ENCODE data around the gene BACH1.

The BACH1 gene

DNA sequence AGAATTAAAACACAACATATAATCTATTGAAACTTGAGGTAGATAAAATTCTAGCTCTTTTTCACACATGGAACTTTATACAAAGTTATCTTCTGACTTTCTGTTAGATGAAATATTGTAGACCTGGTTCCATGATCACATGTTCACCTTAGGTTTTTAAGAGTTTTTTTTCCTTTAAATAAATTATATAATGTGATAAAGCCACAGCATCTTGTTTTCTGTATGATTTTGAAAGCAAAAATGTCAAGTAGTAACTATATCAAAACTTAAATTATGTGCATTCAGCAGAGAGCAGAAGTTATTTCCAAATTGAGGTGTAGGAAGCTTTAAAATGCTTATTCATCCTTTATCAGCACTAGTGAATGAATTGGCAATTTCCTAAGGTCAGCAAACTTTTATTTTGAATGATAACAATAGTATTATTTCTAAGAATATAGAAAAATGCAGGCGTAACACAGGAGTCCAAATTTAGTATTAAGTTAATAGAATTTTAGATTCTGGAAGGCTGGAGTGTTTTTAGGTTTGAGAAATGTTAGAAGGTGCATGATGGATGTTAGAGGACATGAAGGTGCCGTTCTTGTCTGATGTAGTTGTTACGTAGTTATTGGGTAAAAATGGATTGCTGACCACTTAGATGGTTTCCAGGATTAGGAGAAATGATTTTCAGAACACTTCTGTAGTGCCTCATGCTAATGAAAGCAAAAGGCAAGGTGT lies 17.5 kb downstream of the BACH1 start:
- peaks cover 2% of the 10 kb centered on the region for H3K9me3 Mint-ChIP-seq
- H3K27me3 Mint-ChIP-seq = no peaks in the 10 kb centered on the region
- no peak for ATAC-seq
- no peak overlapping the region for H3K4me3 Mint-ChIP-seq
- H3K36me3 Mint-ChIP-seq (ENCODE audit: low read depth) = peaks cover 32% of the 10 kb centered on the region
- H3K27ac Mint-ChIP-seq = no peak overlapping the region
- DNase-seq = no peak
- H3K4me1 Mint-ChIP-seq = peaks cover 66% of the 10 kb centered on the region

DNA sequence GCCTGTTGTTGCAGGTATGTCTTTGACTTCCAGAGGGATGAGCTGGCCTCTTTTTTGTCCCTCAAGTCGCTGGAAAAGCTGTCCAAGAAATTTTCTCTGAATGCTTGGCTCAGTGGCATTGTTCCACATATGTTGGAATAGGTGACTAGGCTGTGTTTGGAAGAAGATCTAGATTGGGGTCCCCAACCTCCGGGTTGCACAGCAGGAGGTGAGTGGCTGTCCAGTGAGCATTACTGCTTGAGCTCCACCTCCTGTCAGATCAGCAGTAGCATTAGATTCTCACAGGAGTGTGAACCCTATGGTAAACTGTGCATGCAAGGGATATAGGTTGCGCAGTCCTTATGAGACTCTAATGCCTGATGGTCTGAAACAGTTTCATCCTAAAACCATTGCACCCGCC lies 18.1 kb downstream of the BACH1 start:
- ATAC-seq (no peak), DNase-seq (no peak)
- Mint-ChIP-seq H3K4me1 (peaks cover 62% of the 10 kb centered on the region), H3K4me3 (no peak overlapping the region), H3K9me3 (peaks cover 4% of the 10 kb centered on the region), H3K36me3 (ENCODE audit: low read depth) (peaks cover 33% of the 10 kb centered on the region), H3K27me3 (no peaks in the 10 kb centered on the region), H3K27ac (no peak overlapping the region)

DNA sequence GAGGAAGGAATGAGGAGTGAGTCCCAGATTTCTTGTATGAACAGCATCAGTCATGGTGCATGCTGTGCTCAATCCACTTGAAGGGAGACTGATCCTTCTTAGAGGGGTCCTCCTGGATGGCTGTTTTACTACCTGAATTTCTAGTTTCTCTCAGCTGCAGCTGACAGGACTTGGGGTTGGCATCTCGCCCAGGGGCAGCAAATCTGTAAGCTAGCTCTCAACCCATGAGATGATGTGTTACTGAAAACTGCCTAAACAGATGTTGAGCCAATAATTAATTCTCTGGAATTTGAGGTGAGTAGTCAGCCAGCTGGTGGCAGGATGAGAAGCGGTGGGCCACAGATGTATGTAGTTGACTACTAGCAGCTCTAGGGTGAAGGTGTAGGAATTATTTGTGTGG lies 19.6 kb downstream of the BACH1 start:
- H3K4me1 Mint-ChIP-seq = peaks cover 49% of the 10 kb centered on the region
- DNase-seq (no peak), ATAC-seq (no peak)
- H3K27me3 Mint-ChIP-seq = no peaks in the 10 kb centered on the region
- no peak overlapping the region for H3K4me3 Mint-ChIP-seq
- peaks cover 4% of the 10 kb centered on the region for H3K9me3 Mint-ChIP-seq
- peaks cover 35% of the 10 kb centered on the region for H3K36me3 Mint-ChIP-seq (ENCODE audit: low read depth)
- H3K27ac Mint-ChIP-seq = no peak overlapping the region

DNA sequence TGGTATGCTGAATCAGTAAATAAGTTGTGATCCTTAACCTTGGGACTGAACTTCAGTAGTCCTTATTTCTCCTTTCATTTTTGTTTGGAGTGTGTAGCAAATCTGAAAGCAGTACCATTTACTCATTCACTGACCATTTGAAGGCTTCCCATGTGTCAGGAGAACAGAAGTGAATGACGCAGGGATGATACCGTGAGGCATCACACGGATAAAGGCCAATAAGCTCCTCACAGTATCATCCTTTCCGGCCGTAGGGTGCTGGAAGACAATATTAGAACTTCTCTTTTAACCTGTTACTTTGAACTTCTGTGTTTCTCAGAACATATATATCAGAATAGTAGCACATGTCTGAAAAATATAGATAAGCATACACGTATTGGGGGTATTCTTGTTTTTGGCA lies 21.3 kb downstream of the BACH1 start:
- H3K36me3 Mint-ChIP-seq (ENCODE audit: low read depth) = peaks cover 43% of the 10 kb centered on the region

GRCh38 chr21:29321217-29321616 lies 22.5 kb downstream of the BACH1 start:
- no peak overlapping the region for H3K27ac Mint-ChIP-seq
- no peak overlapping the region for H3K4me3 Mint-ChIP-seq
- no peak for ATAC-seq
- peaks cover 28% of the 10 kb centered on the region for H3K4me1 Mint-ChIP-seq
- H3K27me3 Mint-ChIP-seq = no peaks in the 10 kb centered on the region
- peaks cover 4% of the 10 kb centered on the region for H3K9me3 Mint-ChIP-seq
- no peak for DNase-seq
- H3K36me3 Mint-ChIP-seq (ENCODE audit: low read depth) = peaks cover 50% of the 10 kb centered on the region

More for the DNA sequence above, 21.3 kb downstream of the BACH1 start:
- Mint-ChIP-seq H3K27ac (no peak overlapping the region), H3K4me3 (no peak overlapping the region), H3K9me3 (peaks cover 4% of the 10 kb centered on the region), H3K27me3 (no peaks in the 10 kb centered on the region), H3K4me1 (peaks cover 32% of the 10 kb centered on the region)
- ATAC-seq = no peak
- DNase-seq = no peak

- H3K27ac Mint-ChIP-seq = no peak overlapping the region
- no peak for ATAC-seq
- peaks cover 4% of the 10 kb centered on the region for H3K9me3 Mint-ChIP-seq
- H3K36me3 Mint-ChIP-seq (ENCODE audit: low read depth) = peaks cover 58% of the 10 kb centered on the region
- no peaks in the 10 kb centered on the region for H3K27me3 Mint-ChIP-seq
- peaks cover 21% of the 10 kb centered on the region for H3K4me1 Mint-ChIP-seq
- no peak for DNase-seq
- no peak overlapping the region for H3K4me3 Mint-ChIP-seq
Measured at GRCh38 chr21:29321932-29322928, 23.5 kb downstream of the BACH1 start.

DNA sequence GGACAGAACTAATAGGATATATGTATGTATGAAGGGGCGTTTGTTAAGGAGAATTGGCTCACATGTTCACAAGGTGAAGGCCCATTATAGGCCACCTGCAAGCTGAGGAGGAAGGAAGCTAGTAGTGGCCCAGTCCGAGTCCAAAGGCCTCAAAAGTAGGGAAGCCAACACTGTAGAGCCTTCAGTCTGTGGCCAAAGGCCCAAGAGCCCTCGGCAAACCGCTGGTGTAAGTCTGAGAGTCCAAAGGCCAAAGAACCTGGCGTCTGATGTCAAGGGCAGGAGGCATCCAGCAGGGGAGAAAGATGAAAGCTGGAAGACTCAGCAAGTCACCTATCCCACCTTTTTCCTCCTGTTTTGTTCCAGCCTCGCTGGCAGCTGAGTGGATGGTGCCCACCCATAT lies 24.5 kb downstream of the BACH1 start:
- Mint-ChIP-seq H3K4me3 (no peak overlapping the region), H3K27ac (no peak overlapping the region), H3K27me3 (no peaks in the 10 kb centered on the region), H3K4me1 (peaks cover 16% of the 10 kb centered on the region), H3K36me3 (ENCODE audit: low read depth) (peaks cover 62% of the 10 kb centered on the region), H3K9me3 (peaks cover 4% of the 10 kb centered on the region)
- ATAC-seq = no peak
- DNase-seq = no peak

GRCh38 chr21:29326914-29327554 lies 28.3 kb downstream of the BACH1 start:
- Mint-ChIP-seq H3K4me1 (peaks cover 8% of the 10 kb centered on the region), H3K36me3 (ENCODE audit: low read depth) (peaks cover 56% of the 10 kb centered on the region)

GRCh38 chr21:29329406-29329805 lies 30.7 kb downstream of the BACH1 start:
- Mint-ChIP-seq H3K4me1 (peaks cover 24% of the 10 kb centered on the region), H3K9me3 (no peaks in the 10 kb centered on the region), H3K36me3 (ENCODE audit: low read depth) (peaks cover 54% of the 10 kb centered on the region), H3K4me3 (no peak overlapping the region), H3K27me3 (no peaks in the 10 kb centered on the region), H3K27ac (no peak overlapping the region)
- ATAC-seq (no peak), DNase-seq (no peak)

More at GRCh38 chr21:29326914-29327554, 28.3 kb downstream of the BACH1 start:
- DNase-seq (no peak), ATAC-seq (no peak)
- H3K27me3 Mint-ChIP-seq = no peaks in the 10 kb centered on the region
- peak overlapping the region; percentile 14 for H3K27ac Mint-ChIP-seq
- H3K9me3 Mint-ChIP-seq = no peaks in the 10 kb centered on the region
- H3K4me3 Mint-ChIP-seq = no peak overlapping the region

- no peak for ATAC-seq
- Mint-ChIP-seq H3K27ac (no peak overlapping the region), H3K4me3 (no peak overlapping the region), H3K4me1 (peaks cover 32% of the 10 kb centered on the region), H3K9me3 (no peaks in the 10 kb centered on the region), H3K36me3 (ENCODE audit: low read depth) (peaks cover 55% of the 10 kb centered on the region), H3K27me3 (no peaks in the 10 kb centered on the region)
- DNase-seq = no peak
Measured at GRCh38 chr21:29330797-29331196, 32.1 kb downstream of the BACH1 start.

DNA sequence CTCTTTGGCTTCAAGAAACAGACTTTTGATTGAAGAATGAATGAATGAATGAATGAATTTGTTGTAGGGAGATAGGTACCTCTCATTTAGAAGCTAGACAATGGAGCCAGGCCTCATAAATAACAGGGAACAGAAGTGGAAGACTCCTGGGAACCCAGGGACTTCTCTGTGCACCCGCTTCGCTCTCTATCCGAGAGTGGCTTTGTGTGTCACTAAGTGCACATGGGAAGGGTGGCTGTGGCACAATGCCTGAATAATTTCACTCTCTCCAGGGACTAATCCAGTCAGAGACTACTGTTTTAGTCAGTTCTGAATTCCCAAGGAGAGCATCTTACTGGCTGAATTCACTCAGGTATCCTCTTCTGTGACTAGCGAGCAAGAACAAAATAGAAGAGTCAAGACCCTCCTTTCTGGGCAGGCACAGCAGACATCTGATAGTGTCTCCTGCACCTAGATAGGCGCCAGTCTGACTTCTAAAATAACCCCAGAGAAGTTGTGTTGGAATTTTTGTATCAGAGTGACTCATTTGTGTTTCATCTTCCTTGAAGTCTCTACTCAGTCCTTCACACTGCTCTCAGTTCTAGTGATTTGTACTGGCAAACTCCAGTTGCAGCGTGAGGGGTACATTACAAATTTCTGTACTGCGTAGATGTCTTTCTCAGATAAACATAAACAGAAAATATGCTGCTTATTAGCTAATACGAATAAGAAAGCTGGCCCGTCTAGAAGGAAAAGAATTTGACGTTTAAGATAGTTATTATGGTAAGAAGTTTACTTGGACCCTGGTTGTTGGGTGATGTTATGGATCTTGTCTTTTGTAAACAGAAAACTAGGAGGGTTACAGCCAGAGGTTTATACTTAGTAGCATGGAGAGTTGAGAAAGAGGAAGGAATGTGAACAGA lies 34.0 kb downstream of the BACH1 start:
- no peaks in the 10 kb centered on the region for H3K9me3 Mint-ChIP-seq

DNA sequence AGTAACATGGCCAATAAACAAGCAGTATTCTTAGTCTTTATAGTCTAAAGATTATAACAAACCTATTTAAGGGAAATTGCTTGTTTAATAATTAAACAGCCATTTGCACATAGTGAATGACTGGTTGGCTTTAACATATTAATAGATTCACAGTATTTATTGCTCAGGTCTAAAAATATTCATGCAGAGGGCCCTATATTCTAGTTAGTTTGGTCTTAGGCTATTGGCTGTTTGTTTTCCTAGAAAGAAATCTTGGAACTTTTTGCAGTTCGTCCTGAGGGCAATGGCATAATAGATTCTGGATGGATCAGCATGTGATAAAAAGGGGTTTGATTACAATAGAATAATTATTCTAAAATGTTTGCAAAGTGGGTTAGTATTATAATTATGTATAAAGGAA lies 34.7 kb downstream of the BACH1 start:
- Mint-ChIP-seq H3K9me3 (no peaks in the 10 kb centered on the region), H3K4me3 (no peak overlapping the region), H3K27me3 (no peaks in the 10 kb centered on the region), H3K4me1 (peaks cover 29% of the 10 kb centered on the region), H3K36me3 (ENCODE audit: low read depth) (peaks cover 46% of the 10 kb centered on the region), H3K27ac (peak overlapping the region; percentile 10)
- ATAC-seq (no peak), DNase-seq (no peak)

More for the DNA sequence above, 34.0 kb downstream of the BACH1 start:
- no peaks in the 10 kb centered on the region for H3K27me3 Mint-ChIP-seq
- no peak for DNase-seq
- ATAC-seq = peak; percentile 92
- no peak overlapping the region for H3K4me3 Mint-ChIP-seq
- peak overlapping the region; percentile 10 for H3K27ac Mint-ChIP-seq
- peaks cover 45% of the 10 kb centered on the region for H3K36me3 Mint-ChIP-seq (ENCODE audit: low read depth)
- H3K4me1 Mint-ChIP-seq = peaks cover 29% of the 10 kb centered on the region

GRCh38 chr21:29334717-29335428 lies 36.2 kb downstream of the BACH1 start:
- Mint-ChIP-seq H3K27ac (no peak overlapping the region), H3K4me1 (peaks cover 31% of the 10 kb centered on the region), H3K27me3 (no peaks in the 10 kb centered on the region), H3K9me3 (no peaks in the 10 kb centered on the region), H3K4me3 (no peak overlapping the region), H3K36me3 (ENCODE audit: low read depth) (peaks cover 38% of the 10 kb centered on the region)
- ATAC-seq (no peak), DNase-seq (no peak)

Data from activated naive CD8-positive, alpha-beta T cell treated with anti-CD3 and anti-CD28 coated beads, Interleukin-2, amount 50 U/mL, for 24 hours (primary cell).